HG03442 (cell line): ENCODE data around the gene TLR5.

Experiments
- ATAC-seq: cut with Tn5 transposase; IDR thresholded peaks from one replicate; pipeline ENCODE4 v1.9.1; 2021; ENCODE audit warnings: mild to moderate bottlenecking, moderate library complexity; ENCODE audit not compliant: unreplicated experiment

Gene TLR5

DNA sequence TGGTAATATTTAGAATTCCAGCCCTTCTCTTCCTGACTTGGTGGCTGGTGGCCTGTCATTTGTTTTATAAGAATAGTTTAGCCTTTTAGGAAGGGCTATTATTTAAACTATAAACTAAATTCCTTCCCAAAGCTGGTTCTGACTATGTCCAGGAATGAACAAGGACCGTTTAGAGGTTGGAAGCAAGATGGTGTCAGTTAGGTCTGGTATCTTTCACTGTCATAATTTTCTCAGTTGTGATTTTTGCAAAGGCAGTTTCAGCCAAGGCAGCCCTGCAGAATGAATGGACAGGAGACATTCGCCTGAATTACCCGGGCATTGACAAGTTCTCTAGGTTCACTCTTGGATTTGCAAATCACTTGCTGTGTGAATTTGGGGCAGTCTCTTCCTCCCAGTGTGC lies 67.2 kb downstream of the TLR5 start:
- no peak for ATAC-seq

DNA sequence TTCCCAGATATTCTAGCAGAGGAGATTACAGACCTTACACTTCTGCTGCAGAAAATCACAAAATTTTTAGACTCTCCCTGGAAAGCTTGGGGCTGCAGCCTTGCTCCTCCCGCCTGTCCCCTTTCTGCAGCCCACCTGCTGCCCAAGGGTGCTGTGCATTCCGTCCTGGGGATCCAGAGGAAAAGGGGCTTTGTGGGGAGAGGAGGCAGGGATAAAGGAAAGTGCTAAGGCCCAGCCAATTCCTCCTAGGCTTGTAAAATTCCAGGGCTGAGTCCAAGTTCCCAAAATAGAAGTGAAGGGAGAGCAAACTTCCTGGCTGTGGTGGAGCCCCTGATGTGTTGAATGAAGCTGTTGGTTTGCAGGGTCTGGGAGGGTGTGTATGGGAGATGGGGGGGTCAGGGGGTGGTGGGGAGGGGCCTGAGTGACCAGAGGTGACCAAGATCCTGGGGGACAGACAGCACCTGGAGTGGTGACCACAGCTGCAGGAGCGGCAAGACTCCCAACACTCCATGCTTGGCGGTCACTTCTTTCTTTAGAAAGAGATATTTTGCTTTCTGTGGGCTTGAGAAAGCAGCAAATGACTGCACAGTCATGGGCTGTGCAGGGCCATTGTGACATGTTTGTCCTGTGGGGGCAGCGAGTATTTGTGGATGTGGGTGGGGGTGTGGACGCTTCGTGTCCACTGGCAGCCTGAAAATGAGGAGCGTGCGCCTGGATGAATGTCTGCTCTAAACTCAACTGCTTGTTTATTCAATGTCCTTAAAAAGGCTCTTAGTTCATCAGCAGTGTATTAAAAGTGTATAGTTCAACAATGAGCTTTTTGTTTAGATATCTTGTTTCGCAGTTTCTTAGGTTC lies 68.4 kb downstream of the TLR5 start:
- no peak for ATAC-seq

DNA sequence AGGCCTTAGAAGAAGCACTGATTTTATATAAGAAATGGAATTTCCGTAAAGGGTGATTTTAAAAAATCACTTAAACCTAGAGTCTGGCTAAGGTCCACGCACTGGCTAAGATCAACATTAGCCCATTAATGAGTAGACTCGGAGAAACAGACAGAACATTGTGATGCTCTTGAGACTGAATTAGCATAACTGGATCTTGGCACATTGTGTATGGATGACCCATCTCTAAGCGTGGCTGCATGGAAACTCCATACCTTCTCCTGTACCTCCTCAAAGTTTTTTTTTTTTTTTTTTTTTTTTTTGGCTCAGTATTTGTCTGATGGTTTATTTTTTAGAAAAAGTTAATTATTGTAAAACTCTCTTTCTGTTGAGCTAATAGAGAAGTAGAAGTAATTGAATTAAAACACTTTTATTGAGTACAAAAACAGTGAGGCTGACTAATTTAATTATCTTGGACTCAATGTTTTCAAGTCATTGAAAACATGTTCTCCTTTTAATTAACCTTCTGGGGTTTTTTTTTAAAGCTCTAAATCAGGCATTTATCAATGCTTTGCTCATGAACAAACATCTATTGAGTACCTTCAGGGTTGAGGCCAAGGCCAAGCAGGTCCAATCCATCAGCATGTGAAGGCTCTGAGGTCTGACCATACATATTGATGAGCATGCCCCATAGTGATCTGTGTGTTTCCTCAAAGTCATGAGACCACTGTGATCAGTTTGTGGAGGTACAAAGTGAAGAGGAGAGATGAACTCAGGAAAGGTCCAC lies 74.0 kb downstream of the TLR5 start:
- ATAC-seq = no peak

DNA sequence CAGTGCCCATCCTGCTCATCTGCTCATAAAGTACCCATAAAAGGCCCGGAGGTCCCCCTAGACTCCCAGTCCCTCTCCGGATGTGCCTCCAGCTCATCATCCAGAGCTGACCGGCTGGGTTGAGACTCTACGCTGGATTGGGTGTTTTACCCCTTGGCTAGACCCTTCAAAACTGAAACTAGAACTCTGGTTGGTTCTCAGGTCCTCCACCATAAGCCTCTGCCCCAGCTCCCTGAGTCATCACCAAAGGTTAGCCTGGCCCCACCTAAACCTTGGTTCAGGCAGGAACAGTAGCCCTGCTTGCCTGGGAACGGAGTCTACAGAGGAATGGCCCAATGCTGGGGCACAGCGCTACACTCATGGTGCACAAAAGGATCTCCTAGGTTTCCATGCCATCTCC lies 75.1 kb downstream of the TLR5 start:
- no peak for ATAC-seq

DNA sequence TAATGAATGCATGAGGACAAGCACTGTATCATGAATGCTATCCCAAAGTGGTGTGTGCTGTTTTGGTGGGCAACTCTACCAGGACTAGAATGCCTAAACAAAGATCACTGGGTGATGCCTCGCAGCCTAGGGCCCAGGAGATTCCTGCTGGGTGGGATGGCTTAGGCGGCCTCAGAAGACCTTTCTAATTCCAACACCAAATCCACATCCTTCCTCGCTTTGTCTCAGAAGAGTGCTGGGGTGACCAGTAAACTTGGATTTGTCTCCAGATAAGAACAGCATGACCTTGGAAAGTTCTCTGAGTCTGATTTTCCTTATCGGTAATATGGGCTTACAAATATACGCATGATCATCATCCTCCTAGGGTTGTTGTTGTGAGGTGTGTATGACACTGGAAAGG lies 76.6 kb downstream of the TLR5 start:
- ATAC-seq = no peak

DNA sequence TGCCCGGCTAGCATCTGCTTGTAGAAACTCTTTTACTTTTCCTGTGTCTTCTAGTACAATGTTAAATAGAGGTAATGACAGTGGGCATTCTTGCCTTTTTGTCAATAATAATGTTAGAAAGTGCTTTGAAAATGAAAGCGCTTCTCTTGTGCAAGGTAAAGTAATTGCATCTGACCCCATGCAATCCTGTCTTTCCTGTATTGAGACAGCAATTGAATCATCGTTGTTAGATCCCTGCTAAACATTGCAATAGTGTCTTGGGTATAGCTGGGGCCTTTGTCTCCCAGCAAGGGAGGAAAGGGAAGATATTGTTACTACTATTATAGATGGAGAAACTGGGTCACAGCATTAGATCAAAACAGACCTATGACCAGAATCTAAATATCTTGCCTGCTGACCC lies 80.9 kb downstream of the TLR5 start:
- ATAC-seq = no peak

DNA sequence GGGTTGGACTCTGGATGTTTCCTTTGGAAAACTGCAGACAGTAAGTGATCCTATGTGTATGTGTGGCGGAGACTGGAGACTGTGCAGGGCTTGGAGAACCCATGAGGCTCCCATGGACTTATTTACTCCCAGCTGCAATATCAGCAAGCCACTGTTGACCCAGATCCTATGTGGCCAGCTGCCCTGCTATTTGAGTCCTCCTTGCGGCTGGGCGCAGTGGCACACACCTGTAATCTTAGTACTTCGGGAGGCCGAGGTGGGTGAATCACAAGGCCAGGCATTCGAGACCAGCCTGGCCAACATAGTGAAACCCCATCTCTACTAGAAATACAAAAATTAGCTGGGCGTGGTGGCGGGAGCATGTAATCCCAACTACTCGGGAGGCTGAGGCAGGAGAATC lies 83.5 kb downstream of the TLR5 start:
- no peak for ATAC-seq
